ENCODE measurements around the gene IL27RA. TPM values are rescaled to one million over a fixed set of nuclear protein-coding genes. Genes with fewer than 3 reads are reported as not detected.

Gene IL27RA
- total RNA-seq, 1 donor from 2014 or later: 4.7 TPM

DNA sequence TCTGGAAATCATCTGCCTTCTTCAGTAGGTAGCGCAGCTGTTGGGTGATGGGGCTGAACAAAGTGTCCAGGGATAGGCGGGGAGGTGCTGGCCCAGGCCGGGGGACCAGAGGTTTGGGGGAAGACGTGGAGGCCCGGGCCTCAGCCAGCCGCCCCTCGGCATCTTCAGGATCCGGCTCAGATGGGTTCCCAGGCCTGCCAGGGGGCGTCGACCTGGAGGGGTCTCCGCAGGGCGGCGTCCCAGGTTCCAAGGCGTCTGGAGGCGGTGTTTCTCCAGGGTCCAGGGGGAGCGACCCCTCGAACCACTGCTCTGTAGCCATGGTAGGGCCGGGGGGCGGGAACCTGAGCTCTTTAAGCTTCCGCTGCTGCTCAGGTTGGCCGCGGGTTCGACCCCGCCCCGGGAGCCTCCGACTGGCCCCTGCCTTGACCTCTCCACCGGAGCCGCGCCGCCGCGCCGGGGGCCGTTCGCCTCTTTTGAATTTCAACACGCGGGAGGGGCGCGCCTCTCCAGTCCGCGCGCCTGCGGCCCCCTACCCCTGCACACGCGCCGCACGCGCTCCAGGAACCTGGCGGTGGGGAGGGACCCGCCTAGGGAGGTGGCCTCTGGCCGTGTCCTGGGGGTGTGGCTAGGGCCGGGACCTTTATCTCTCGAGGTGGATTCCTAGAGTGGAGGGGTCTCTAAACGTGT, 53.9 kb downstream of the IL27RA start, which contains the start of gene C19orf67:
Gene C19orf67, minus strand, starts transcription at position 475 of the 687 bp plus-strand sequence. Its CDS starts 156 bp downstream, at position 319.
- DNase-seq (ENCODE audit: low read depth): no peak

DNA sequence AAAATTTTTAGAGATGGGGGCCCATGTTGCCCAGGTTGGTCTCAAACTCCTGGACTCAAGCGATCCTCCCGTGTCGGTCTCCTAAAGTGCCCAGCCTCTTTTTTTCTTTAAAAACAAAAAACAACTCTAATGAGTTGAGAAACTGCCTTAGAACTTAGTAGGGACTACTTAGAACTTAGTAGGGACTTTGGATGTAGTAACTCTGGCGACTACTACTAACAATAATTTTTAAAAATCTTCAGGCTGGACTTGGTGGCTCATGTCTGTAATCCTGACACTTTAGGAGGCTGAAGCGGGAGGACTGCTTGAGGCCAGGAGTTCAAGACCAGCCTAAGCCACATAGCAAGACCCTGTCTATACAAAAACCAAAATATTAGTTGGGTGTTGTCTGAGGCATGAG, 54.5 kb downstream of the IL27RA start:
- no peak for DNase-seq (ENCODE audit: low read depth)

DNA sequence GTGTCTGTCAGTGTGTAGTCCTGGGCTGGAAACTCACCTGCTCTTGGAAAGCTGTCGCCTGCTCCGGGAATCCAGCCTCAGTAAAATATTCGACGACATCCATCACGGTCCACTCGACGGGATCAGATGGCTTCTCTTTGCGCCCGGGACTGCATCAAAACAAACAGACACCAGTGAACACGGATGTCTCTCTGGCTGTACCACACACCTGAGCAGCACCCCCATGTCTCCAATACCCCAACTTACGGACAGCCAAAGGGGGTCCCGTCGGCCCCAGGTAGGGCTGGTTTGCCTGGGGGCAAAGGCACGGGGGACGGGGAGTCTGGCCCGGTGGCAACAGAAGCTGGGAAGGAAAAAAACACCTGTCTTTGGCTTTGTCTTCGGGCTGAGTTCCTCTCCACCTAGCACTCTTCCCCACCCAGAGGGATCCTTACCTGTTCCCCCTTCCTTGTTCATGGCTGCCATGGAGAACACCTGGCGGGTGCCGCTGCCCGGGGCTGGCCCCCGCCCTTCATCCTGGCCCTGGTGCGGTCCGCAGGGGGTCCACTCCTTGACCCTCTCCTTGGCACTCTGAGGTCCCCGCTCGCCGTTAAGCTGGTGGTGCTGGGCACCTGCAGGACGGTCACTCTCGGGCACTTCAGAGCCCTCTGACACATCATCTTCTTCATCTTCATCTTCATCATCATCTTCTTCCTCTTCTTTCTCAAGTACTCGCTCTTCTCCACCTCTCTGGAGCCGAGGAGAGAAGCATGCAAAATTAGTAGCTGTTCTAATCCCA, 57.3 kb downstream of the IL27RA start:
- no peak for DNase-seq (ENCODE audit: low read depth)

DNA sequence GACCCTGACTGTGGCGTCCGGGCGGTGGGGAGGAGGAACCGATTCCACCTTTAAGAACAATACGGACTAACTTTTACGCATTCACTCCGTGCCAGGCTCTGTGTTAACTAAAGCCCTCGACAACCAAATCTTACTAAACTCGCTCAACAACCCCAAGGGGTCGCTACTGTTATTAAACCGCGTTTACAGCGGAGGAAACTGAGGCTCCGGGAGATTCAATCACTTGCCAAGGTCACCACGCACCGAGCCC, 57.8 kb downstream of the IL27RA start:
- no peak for DNase-seq (ENCODE audit: low read depth)

DNA sequence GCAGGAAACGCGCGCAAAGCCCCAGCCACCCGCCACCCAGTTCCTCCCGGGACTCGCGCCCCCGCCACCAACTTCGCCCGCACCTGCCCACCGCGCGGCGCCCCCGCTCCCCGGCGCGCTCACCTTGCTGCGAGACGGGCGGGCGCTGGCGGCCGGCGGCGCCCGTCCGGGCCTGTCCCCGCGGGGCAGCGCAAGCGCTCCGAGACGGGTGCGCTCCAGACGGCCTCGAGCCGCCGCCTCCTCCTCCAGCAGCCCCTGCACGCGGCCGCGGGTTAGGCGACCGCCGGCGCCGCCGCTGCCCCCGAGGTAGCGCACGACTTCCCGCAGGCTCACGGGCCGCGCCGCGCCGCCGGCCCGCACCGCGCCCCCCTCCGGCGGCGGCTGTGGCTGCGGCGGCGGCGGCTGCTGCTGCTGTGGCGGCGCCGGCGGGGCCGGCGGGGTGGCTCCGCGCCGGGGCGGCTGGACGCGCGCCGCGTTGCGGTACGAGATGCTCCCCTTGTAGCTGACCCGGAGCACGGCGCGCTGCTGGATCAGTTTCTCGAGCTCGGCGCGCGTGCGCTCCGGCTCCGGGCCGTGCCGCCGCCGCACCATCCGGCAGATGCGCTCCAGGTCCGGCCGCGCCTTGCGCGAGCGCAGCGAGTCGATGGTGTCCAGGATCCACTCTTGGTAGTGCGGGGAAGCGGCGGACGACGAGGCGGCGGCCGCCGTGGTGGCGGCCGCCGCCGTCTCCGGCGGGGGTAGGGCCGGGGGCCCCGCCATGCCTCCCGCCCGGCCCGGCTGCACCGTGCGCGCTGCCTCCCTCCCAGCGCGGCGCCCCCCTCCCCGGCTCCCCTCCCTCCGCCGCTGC, 58.3 kb downstream of the IL27RA start:
- no peak for DNase-seq (ENCODE audit: low read depth)

DNA sequence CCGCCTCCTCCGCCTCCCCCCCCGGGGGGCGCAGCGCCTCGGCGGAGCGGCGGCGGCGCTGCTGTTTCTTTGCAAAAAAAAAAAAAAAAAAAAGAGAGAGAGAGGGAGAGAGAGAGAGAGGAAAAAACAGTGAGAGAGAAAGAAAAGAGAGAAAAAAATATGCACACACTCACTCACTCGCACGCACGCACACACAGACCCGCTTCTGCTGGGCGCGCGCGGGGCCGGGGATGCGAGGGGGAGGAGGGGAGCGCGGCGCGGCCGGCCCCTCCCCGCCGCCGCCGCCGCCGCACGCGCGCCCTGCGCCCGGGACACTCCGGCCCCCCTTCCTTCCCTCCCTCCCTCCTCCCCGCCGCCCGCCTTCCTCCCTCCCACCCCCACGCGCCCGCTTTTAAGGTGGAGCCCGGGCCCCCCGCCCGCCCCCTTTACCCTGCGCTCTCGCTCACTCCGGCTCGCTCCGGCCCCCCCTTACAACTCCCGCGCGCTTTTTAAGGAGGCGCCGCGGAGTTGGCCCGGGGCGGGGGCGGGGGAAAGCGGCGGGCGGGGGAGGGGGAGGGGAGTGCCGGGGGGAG, 59.0 kb downstream of the IL27RA start, which contains the start of gene SAMD1:
Gene SAMD1, minus strand, starts transcription at position 243 of the 572 bp plus-strand sequence.
- DNase-seq (ENCODE audit: low read depth): peak; percentile 41

- DNase-seq (ENCODE audit: low read depth): peak; percentile 73
Observed at GRCh38 chr19:14091081-14091812, 59.7 kb downstream of the IL27RA start.

DNA sequence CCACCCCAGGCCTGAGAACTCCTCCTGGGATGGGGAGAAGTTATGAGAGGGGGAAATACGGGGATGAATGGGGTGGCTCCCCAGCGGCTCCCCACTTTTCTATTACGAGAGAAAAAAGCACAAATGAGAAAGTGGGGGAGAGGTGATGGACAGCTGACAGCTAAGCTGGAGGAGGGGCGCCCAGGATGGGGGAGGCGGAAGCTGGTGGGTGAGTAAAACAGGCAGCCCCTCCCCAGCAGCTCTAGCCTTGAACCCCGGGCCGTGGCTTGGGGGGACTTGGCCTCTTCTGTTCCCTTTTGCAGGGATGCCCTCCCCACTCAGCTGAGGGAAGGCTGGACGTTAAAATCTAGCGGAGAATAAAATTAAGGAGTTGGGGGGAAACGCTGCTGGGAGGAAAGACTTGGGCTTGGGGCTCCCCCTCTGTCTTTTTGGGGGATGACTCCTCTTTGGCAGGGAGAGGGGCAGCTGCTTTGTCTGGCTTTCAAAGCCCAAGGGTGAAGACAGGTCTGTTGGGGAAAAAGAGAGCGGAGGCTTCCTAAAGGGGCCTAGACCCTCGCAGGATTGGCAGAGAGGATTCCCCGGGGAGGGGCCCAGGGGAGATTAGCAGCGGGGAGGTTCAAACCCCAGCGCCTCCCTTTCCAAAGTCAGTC, 60.4 kb downstream of the IL27RA start:
- DNase-seq (ENCODE audit: low read depth): no peak

DNA sequence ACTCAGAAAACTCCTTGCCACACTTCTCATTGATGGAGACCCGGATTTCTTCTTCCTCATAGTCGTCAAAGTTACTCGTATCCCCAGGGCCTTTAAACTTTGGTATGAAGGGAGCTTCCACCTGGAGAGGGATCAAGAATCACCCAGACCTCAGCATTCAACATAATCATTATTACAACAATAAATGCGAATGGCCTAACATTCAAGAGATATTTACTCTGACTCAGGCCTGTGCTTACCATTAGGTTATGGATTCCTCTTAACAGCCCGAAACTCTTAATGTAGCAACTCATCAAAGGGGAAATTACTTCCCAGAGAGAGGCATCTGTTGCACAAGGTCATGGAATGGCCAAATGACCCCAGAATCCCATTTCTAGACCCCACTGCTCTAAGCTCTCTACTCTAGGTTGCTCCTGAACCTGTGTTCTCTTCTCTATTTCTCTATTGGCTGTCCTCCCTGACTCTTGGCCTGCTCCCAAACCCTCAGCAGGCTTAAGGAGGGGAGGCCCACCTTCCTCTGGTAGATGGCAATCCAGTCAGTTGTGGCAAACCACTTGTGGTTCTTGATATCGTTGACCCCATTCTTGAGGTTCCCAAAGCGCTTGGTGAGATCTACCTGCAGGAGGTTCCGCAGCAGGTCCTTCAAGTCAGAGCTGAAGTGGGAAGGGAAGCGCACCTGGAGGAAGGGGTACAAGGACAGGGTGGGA, 61.7 kb downstream of the IL27RA start:
- DNase-seq (ENCODE audit: low read depth): no peak

DNA sequence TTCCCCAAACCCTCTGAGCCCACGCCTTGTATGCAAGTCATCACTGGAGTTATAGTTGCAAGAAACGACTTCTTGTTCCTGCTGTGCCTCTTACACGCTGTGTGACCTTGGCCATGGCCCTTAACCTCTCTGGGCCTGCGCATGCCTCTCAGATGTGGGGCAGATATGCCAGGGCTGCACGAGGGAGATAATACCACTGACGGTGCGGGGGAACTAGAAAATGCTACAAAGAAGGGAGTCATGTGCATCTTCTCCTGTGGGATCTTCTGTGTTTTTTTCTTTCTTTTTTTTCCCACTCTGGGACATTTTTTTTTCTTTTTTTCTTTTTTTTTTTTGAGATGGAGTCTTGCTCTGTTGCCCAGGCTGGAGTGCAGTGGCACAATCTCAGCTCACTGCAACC, 63.3 kb downstream of the IL27RA start:
- DNase-seq (ENCODE audit: low read depth): no peak

DNA sequence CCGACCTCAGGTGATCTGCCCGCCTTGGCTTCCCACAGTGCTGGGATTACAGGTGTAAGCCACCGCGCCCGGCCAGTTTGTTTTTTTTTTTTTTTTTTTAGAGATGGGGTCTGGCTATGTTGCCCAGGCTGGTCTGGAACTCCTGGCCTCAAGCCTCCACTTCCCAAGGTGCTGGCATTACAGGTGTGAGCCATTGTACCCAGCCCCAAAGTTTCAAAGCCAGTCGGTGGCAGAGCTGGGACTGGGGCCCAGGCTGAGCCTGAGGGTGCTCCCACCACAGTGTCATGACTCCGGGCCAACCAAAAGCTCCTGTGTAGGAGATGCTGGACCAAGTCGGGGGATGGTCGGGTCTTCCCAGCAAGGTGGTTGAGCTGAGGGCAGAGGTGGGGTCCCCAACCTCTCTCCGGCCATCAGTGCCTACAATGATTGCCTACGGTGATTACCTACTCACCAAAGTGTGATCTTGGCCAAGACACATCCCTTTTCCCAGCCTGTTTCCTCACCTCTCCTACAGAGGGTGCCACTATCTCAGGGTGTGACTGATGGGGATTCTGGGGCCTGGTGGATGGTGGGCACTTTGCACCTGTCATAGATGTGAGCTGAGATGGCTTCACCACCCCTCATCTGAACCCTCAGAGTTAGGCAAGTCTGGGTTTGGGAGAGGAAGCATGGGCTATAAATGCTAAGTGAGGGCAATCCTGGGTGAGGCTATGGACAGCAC, 64.9 kb downstream of the IL27RA start:
- no peak for DNase-seq (ENCODE audit: low read depth)

GRCh38 chr19:14097532-14098151, 66.1 kb downstream of the IL27RA start:
- DNase-seq (ENCODE audit: low read depth): no peak

- no peak for DNase-seq (ENCODE audit: low read depth)
Observed at GRCh38 chr19:14101003-14101545, 69.5 kb downstream of the IL27RA start.

DNA sequence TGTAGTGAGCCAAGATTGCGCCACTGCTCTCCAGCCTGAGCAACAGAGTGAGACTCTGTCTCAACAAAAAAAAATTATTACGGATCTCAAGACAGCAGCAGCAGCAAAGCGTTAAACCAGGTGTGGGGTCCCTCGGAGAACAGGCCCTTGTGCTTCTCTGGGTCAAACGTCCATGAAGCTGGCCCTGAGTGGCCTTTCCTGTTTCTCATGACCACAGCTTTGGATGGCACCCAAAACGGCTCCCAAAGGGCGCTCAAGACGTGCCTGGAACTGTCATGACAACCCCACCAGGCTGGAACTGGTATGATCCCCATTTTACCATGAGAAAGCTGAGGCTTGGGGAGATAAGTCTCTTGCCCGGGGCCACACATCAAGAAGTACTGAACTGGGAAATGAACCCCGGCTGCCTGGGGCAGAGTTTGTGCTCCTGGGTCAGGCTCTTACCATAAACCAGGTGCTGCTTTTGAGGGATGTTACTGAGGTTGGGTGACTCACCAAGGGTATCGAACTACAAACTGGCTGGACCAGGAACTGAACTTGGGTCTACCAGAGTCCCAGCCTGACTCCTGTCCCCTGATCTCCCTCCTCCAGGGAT, 70.6 kb downstream of the IL27RA start:
- DNase-seq (ENCODE audit: low read depth): no peak

DNA sequence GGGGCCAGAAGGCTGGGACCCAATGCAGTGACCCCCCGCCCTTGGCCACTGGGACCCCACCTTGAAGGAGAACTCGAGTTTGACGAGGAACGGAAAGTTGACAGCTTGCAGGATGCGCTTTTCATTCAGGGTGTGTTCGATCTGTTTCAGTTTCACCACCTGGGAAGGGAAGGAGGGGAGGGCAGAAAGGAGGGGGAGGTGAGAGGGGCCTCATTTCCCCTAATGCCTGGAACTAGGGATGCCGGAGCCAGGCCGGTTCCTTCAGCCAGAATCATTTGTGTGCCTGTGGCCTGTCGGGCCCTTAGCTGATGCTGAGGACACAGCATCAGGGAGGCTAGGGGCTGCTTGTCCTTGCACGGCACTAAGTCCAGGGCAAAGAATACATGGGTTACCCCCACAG, 71.2 kb downstream of the IL27RA start:
- no peak for DNase-seq (ENCODE audit: low read depth)
